ENCODE measurements around the gene CCNL1.

DNA sequence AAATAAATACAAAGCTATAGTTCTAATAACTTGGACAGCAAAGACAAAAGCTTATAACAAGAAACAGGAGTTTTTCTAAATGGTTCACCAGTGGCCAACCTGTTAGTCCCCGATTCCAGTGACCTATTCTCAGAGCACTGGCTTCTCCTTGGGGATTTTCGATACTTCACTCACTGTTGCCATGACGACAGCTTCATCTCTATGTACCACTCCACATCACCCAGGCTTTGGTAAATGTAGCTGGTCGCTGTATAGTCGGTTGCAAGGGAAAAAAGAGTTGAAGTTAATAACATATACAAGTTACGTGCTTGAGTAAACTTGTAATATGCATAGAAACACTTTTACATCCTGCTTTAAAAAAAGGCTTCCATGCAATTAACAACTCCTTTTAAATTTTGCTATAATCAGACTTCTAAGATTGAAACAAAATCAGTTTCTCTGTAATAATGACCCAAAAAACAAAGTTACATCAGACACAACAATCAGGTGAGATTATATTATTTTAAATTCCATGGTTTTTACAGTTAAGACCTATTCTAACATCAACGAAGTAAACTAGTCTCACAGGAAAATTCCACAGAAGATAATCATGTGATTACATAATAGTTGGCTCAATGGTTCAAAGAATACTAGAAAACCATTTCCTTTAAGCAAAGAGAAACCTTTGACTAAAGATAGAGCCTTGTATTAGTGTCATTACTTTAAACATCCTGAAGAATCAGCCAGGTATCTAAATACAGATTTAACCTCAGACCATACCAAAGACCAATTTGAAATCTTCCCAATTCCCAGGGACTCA is 2.9 kb downstream of the CCNL1 start:
- TF ChIP-seq, protein P1, sequence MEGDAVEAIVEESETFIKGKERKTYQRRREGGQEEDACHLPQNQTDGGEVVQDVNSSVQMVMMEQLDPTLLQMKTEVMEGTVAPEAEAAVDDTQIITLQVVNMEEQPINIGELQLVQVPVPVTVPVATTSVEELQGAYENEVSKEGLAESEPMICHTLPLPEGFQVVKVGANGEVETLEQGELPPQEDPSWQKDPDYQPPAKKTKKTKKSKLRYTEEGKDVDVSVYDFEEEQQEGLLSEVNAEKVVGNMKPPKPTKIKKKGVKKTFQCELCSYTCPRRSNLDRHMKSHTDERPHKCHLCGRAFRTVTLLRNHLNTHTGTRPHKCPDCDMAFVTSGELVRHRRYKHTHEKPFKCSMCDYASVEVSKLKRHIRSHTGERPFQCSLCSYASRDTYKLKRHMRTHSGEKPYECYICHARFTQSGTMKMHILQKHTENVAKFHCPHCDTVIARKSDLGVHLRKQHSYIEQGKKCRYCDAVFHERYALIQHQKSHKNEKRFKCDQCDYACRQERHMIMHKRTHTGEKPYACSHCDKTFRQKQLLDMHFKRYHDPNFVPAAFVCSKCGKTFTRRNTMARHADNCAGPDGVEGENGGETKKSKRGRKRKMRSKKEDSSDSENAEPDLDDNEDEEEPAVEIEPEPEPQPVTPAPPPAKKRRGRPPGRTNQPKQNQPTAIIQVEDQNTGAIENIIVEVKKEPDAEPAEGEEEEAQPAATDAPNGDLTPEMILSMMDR (IDR thresholded peaks at IDR 0.05; ENCODE audit: poor library complexity, severe bottlenecking), result no peak
- TF ChIP-seq TAF1 (IDR thresholded peaks at IDR 0.05; ENCODE audit: low read depth) (no peak), MXI1 (conservative IDR thresholded peaks at IDR 0.05; ENCODE audit: poor library complexity, severe bottlenecking) (no peak), POLR2AphosphoS5 (IDR thresholded peaks at IDR 0.05) (no peak), RAD21 (conservative IDR thresholded peaks at IDR 0.05) (no peak)
